GM18517 (cell line): ENCODE results near the gene DBNDD1.
"Not testable (repeated sequence)": the region's sequence is repeated elsewhere in the genome, so short reads cannot be mapped to it uniquely, and the experiment has no call there.

Experiments used
- ATAC-seq: cut with Tn5 transposase; IDR thresholded peaks from one replicate; pipeline ENCODE4 v1.9.1; 2021; ENCODE audit warnings: mild to moderate bottlenecking, moderate library complexity; ENCODE audit not compliant: unreplicated experiment

The DBNDD1 gene, protein sequence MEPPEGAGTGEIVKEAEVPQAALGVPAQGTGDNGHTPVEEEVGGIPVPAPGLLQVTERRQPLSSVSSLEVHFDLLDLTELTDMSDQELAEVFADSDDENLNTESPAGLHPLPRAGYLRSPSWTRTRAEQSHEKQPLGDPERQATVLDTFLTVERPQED

DNA sequence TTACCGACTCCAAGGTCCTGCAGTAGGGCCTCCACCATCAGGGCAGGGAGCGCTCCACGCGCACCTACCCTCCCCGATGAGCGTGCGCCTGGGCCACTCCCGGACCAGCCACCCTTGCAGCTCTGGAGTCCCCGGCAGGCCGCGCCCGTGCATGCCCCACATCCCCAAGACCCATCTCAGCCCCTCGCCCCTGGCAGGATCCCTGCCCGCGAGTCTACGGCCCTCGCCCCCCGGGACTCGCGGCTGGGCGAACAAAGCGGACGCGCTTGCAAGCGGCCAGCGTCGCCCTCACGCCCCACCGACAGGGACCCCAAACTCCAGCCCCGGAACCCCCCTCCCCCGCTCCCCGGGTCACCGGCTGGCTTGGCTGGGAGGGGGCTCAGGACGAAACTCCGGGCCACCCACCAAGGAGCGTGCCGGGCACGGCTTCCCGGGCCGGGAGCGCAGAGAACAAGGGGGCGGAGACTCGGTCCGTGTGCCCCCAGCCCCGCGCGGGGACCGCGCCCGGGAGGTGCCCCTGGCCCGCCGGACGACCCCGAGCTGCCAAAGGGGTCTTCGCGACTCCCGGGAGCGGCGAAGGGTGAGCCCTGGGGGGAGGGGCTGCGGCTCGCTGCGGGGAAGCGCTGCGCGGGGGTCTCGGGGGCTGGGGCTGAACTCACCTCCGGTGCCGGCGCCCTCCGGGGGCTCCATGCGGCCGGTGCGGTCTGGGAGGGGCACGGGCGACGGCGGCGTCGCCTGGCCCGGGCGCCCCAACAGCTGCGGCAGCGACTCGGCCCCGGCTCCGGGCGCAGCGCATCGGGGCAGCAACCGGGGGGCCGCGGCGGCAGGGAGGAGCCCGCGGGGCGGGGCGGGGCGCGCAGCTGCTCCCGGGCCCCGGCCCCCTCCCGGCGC, at the start of gene DBNDD1:
TSS of gene DBNDD1 (minus strand) at position 805 of the 891 bp plus-strand sequence. CDS start at position 690, 115 bp downstream.
- no peak for ATAC-seq

DNA sequence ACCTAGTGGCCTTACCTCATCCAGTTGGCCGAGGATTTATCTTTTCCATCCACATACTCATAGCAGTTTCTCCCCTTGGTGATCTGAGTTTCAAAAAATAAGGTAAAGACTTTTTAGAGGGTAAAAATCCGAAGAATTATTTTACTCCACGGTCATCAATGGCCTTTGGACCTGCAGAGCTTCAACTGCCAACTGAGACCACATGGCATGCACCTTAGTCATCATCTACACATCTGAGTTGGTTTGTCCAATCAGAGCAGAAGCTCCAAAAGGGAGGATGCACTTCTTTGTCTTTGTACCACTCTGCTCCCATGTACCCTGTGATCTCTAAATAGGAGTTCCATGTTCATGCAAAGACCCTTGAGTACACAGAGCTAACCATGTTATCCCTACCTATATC, 42.2 kb upstream of the DBNDD1 start:
- no peak for ATAC-seq

DNA sequence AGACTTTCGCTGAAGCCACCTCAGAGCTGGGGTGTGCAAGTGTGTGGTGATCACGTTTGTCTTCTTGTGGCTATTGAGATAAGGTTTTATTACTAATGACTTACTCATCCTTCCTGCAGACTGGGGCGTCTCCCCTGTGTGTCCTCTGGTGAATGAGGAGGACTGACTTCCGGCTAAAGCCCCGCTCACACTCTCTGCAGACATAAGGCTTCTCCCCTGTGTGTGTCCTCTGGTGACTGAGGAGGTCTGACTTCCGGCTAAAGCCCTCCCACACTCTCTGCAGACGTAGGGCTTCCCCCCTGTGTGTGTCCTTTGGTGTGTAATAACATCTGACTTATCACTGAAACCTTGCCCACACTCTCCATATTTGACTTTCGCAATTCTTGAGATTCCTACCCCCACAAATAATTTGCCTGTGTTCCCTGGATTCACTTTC, 38.5 kb upstream of the DBNDD1 start:
- no peak for ATAC-seq

DNA sequence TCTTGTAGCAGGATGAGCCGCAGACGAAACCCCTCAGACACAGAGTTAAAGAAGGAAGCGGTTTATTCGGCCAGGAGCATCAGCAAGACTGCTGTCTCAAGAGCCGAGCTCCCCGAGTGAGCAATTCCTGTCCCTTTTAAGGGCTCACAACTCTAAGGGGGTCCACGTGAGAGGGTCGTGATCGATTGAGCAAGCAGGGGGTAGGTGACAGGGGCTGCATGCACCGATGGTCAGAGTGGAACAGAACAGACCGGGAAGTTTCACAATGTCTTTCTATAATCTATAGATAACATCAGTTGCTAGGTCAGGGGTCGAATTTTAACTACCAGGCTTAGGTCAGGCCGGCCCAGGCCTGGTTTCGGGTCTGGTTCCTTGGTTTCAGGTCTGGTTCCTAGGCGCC, 37.3 kb upstream of the DBNDD1 start:
- not testable (repeated sequence) for ATAC-seq

DNA sequence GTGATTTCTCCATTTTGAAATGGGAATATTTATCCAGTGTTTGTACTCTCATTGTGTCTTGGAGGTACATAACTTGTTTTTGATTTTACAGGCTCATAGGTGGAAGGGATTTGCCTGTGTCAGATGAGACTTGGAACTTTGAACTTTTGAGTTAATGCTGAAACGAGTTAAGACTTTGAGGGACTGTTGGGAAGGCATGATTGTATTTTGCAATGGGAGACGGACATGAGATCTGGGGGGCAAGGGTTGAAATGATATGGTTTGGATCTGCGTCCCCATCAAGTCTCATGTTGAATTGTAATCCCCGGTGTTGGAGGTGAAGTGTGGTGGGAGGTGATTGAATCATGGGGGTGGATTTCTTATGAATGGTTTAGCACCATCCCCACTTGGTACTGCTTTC, 36.1 kb upstream of the DBNDD1 start:
- no peak for ATAC-seq

DNA sequence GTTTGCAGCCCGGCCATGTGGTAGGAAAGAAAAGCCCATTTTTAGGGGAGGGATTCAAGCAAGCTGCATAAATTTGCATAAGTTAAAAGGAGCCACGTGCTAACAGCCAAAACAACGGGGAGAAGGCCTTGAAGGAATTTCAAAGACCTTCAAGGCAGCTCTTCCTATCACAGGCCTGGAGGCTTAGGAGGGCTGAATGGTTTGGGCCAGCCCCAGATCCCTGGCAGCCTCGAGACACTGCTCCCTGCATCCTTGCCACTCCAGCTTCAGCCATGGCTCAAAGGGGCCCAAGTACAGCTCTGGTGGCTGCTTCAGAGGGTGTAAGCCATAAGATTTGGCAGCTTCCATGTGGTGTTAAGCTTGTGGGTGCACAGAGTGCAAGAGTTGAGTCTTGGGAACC, 35.3 kb upstream of the DBNDD1 start:
- ATAC-seq: no peak

DNA sequence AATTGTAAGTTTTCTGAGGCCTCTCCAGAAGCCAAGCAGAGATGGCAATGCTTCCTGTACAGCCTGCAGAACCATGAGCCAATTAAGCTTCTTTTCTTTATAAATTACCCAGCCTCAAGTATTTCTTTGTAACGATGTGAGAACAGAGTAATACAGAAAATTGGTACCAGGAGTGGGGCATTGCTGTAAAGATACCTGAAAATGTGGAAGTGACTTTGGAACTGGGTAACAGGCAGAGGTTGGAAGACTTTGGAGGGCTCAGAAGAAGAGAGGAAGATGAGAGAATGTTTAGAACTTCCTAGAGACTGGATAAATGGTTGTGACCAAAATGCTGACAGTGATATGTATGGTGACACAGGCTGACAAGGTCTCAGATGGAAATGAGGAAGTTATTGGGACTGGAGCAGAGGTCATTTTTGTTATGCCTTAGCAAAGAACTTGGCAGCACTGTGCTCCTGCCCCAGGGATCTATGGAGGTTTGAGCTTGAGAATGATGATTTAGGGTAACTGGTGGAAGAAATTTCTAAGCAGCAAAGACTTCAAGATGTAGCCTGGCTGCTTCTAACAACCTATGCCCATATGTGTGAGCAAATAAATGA, 34.7 kb upstream of the DBNDD1 start:
- no peak for ATAC-seq

DNA sequence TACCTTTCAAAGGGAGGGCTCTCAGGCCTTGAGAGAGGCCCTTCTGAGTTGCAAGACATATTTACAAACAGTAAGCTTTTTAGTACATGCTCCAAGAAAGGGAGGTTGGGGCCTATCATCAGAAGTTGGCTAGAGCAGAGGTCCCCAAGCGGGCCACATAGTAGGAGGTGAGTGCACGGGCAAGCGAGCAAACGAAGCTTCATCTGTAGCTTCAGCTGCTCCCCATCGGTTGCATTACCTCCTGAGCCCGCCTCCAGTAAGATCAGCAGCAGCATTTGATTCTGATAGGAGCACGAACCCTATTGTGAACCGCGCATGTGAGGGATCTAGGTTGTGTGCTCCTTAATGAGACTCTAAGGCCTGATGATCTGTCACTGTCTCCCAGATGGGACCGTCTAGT, 31.7 kb upstream of the DBNDD1 start:
- no peak for ATAC-seq

DNA sequence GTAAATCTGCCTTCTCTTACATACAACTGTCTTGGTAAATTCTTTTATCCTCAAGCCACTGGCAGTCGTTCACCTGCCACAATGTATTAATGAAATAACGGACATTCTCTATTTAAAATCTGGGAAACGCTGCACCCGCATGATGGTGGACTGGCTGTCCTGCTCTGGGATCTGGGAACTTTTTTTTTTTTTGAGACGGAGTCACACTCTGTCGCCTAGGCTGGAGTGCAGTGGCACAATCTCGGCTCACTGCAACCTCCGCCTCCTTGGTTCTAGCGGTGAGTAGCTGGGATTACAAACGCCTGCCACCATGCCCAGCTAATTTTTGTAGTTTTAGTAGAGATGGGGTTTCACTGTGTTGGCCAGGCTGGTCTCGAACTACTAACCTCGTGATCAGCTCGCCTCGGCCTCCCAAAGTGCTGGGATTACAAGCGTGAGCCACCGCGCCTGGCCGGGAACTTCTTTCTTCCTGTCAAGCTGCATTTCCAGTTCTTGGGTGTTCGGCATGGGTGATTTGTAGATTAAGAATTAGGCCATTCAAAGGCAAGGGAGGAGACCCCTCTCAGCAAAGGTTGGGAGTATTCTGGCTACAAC, 29.6 kb upstream of the DBNDD1 start:
- ATAC-seq: no peak

DNA sequence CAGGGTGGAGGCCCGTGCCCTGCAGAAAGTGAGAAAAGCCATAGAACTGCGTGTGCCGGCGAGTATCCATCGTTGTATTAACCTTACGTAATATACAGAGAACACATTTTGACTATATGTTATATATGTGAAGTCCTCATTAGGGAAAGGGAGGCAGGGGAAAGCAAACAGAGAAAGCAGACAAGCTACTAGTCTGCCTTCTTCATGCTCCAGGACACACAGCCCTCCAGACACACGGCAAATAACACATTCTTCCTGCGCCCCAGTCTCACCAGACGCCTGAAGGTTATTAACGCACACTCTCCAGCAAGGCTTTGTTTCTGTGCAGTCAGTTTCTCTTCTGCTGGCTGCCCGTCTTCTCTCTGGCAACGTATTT, 29.1 kb upstream of the DBNDD1 start:
- no peak for ATAC-seq

DNA sequence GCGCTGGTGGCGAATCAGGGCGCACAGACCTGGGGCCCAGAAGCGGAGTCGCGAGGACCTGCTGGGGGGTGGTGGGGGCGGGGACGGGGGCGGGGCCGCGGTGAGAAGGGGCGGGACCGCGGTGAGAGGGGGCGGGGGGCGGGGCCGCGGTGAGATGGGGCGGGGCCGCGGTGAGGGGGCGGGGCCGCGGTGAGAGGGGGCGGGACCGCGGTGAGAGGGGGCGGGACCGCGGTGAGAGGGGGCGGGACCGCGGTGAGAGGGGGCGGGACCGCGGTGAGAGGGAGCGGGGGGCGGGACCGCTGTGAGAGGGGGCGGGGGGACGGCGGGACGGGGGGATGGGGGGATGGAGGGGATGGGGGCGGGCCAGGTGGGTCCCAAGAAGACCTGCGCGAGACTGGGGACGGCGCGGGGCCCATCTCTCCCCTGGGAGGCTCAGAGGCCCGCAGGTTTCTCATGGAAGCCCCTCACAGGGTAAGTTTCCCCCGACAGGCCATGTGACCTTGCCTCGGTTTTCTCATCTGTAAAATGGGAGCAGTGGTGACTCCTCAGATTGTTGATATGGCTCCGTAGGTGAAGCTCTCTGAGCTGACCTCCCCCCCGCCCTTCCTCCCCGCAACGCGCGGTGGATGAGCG, 28.6 kb upstream of the DBNDD1 start:
- no peak for ATAC-seq

DNA sequence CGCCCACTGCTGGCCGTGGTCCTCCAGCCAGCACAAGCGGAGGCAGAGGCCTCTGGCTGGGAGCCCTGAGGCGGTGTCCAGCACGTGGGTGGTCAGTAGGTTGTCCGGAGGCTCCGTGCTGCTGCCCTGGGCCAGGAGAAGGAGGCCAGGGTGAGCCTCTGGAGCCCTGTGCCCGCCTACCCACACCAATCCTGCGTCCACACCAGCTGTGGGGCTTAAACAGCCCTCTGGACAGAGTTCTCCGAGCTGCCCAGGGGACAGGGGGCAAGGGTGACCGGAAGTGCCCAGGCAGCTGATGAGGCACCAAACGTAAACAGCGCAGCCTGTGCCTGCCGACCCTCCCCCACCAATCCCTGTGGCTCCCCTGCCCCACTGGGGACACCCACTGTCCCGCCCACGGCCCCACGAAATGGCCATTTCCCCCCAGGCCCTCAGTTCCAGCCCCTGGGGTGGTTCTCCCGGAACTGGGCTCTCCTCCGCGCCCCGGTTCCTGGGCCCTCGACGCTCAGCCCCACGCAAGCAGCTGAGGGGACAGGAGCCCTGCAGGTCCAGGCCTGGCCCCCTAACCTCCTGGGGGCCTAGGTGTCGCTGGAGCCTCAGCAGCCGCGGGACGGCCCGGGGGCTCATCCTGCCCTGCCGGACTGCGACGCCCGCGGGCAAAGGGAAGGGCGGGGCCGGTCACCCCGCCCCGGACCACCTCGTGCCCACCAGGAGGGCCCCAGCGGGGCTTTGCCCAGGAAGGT, 27.9 kb upstream of the DBNDD1 start:
- ATAC-seq: no peak

DNA sequence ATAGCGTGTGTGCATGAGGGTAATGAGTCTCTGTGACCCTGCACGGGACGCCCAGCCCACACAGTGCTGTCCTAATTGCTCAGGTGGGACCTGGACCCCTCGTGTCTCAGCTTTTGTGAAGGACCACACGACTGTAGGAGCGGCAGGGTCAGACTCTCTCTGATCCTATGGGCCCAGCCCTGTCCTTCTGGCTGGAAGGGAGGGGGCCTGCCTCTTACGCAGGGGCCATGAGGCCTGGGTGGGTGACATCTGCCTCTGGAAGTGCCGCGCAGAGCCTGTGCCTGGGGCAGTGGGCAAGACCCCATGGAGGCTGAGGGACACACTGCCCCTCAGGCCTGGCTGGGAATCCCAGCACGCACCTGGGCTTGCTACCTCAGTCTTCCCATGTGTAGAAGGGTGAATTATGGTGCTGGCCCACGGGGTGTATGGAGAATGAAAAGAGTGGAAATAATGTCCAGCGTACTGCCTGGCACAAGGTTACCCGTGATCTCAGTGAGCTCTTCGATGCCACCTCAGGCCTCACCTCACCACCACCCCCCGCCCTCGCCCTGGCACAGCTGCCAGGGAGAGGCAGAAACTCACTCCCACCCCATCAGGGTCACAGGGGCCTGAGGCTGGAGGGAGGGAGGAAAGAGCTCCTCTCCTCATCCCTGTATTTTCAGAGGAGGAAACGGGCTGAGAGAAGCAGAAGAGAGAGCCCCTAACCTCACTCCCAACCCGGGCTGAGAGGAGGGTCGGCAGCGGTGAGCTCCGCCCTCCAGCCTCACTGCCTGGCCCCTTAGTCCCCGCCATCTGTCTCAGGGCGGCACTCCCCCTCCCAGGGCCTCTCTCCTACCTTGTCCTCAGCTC, 27.1 kb upstream of the DBNDD1 start:
- ATAC-seq: no peak

DNA sequence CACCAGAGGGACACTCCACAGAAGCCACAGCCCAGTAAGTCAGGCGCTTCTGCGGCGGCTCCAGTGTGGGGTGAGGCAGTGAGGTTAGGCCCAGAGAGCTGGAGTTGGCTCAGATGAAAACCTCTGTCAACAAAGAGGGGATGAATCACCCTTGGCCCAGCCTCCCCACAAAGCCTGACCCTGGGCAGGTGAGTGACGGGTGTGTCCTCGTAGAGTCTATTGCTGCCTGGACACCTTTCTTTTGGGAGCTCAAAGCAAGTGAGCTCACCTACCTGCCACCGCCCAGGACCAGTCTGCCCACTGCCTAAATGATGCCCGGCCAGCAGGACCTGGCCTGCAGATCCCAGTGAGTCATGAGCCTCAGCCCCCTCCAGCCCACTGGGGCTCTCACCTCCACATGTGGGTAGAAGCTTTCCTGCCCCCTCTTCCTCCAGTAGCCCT, 24.9 kb upstream of the DBNDD1 start:
- ATAC-seq: no peak

DNA sequence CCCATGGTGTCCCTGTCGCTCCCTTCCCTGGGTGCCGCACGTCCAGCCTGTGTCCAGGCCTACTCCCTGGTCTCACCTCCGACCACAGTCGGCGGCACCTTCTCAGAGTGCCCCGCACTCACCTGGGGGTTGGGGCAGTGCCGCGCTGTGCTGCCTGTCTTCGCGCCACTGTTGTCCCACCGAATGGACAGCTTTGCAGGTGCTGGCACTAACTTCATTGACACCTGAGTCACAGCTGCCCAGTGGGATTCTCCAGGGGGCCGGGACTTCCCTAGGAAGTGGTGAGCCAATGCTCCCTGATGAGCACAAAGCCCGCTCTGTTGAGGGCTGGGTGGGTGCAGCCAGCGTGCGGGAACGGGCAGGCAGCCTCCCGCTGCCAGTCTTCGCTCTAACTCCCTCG, 24.3 kb upstream of the DBNDD1 start:
- ATAC-seq: no peak

DNA sequence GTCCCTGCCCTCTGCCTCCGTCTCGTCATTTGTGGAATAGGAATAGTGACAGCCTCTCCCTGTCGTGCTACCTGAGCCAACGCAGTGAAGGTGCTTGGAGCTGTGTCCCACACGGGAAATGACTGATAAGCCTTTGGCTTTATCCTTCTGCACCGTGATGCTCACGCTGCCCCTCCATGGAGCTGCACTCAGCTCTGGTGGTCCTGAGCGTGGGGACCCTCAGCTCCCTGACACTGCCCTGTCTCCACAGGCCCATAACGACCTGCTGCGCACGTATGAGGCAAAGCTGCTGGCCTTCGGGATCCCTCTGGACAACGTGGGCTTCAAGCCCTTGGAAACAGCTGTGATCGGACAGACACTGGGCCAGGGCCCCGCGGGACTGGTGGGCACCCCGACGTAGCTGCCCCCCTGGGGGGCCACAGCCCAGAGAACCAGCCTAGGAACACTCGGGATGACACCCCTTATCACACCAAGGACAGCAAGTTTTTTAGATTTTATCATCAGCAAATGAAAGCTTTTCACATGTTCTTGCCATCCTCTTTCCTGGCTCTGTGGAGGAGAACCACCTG, 23.8 kb upstream of the DBNDD1 start:
- ATAC-seq: no peak

DNA sequence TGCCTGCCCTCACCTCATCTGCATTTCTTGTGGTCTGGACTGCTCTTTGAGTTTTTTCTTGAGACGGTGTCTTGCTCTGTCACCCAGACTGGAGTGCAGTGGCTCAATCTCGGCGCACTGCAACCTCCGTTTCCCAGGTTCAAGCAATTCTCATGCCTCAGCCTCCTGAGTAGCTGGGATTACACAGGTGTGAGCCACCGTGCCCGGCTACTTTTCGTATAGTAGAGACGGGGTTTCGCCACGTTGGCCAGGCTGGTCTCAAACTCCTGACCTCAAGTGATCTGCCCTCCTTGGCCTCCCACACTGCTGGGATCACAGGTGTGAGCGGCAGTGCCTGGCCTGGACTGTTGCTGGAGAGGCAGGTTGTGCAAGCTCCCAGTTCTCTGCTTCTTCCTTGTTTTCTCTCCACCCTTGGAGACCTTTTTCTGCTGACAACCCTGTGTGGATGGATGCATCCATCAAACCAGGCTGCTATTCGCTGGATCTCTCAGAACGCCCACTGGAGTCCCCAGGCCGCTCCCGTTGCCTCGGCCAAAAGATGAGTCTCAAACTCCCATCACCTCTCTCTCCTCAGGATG, 22.7 kb upstream of the DBNDD1 start:
- no peak for ATAC-seq

DNA sequence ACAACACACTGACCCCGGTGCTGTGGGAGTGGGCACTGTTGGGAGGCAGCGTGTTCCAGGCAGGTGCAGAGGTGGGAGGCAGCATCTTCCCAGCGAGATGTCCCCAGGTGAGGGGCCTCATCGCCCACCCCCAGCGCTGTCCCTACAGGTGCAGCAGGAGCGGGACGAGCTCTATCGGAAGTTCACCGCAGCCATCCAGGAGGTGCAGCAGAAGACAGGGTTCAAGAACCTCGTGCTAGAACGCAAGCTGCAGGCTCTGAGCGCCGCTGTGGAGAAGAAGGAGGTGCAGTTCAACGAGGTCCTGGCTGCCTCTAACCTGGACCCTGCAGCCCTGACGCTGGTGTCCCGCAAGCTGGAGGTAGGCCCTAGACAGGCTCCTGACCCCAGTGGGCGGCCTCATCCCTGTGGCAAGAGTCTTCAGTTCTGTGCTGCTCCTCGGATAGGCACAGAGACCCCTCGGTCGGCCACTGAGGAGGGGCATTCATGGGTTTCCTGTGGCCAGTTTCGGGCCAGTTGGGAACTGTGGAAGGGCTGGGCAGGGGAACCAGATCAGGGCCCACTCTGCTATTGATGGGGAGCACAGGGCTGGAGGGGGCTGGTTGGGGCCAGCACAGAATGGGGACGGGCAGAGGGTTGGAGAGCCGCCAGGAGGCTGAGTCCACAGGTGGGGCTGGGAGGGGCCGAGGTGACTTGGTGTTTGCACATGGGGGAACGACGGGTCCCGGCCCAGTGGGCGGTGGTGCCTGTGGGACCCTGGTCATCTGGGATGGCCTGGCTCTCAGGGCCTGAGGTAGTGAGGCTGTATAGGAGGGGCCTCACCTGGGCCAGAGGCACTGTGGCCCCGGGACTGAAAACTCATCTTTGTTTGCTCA, 21.1 kb upstream of the DBNDD1 start:
- no peak for ATAC-seq
